ENCODE data around the gene MAGT1.

MAGT1 gene

DNA sequence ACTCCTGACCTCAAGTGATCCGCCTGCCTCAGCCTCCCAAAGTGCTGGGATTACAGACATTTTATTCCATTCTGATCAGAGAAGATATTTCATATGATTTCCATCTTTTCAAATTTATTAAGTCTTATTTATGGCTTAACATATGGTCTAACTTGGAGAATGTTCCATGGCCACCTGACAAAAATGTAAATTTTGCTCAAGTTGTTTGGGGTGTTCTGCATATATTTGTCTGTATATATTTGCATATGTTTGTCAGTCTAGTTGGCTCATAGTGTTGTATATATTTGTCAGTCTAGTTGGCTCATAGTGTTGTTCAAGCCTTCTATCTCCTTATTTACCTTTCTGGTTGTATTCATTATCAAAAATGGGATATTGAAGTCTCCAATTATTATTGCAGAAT lies 93.0 kb downstream of the MAGT1 start:
- H3K27ac ChIP-seq (replicated peaks), result no peak overlapping the region
- no peak for DNase-seq (ENCODE audit: low read depth in 1 of 2, low spot score in 1 of 2)
- no peaks in the 10 kb centered on the region for H3K27me3 ChIP-seq (ENCODE audit: insufficient read depth, poor library complexity, severe bottlenecking)
- H3K4me3 ChIP-seq (replicated peaks; ENCODE audit: insufficient read depth, low read length), result no peak overlapping the region
- TF ChIP-seq SPI1 (IDR thresholded peaks at IDR 0.05; ENCODE audit: borderline replicate concordance, low read depth) (no peak), GABPA (IDR thresholded peaks at IDR 0.05; ENCODE audit: low read depth) (no peak), CTCF (IDR thresholded peaks at IDR 0.05; ENCODE audit: insufficient read depth, low read length) (no peak), POLR2AphosphoS5 (IDR thresholded peaks at IDR 0.05; ENCODE audit: low read depth) (no peak)
- TF ChIP-seq, protein P1, sequence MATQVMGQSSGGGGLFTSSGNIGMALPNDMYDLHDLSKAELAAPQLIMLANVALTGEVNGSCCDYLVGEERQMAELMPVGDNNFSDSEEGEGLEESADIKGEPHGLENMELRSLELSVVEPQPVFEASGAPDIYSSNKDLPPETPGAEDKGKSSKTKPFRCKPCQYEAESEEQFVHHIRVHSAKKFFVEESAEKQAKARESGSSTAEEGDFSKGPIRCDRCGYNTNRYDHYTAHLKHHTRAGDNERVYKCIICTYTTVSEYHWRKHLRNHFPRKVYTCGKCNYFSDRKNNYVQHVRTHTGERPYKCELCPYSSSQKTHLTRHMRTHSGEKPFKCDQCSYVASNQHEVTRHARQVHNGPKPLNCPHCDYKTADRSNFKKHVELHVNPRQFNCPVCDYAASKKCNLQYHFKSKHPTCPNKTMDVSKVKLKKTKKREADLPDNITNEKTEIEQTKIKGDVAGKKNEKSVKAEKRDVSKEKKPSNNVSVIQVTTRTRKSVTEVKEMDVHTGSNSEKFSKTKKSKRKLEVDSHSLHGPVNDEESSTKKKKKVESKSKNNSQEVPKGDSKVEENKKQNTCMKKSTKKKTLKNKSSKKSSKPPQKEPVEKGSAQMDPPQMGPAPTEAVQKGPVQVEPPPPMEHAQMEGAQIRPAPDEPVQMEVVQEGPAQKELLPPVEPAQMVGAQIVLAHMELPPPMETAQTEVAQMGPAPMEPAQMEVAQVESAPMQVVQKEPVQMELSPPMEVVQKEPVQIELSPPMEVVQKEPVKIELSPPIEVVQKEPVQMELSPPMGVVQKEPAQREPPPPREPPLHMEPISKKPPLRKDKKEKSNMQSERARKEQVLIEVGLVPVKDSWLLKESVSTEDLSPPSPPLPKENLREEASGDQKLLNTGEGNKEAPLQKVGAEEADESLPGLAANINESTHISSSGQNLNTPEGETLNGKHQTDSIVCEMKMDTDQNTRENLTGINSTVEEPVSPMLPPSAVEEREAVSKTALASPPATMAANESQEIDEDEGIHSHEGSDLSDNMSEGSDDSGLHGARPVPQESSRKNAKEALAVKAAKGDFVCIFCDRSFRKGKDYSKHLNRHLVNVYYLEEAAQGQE (IDR thresholded peaks at IDR 0.05; ENCODE audit: insufficient replicate concordance, low read depth), result no peak

GRCh38 chrX:77795124-77795523 lies 100.1 kb downstream of the MAGT1 start:
- Histone ChIP-seq H3K27ac (replicated peaks) (no peak overlapping the region), H3K4me3 (replicated peaks; ENCODE audit: insufficient read depth, low read length) (no peak overlapping the region), H3K27me3 (ENCODE audit: insufficient read depth, poor library complexity, severe bottlenecking) (no peaks in the 10 kb centered on the region)
- TF ChIP-seq, protein P1 (IDR thresholded peaks at IDR 0.05; ENCODE audit: insufficient replicate concordance, low read depth), result no peak
- TF ChIP-seq SPI1 (IDR thresholded peaks at IDR 0.05; ENCODE audit: borderline replicate concordance, low read depth) (no peak), GABPA (IDR thresholded peaks at IDR 0.05; ENCODE audit: low read depth) (no peak), CTCF (IDR thresholded peaks at IDR 0.05; ENCODE audit: insufficient read depth, low read length) (no peak), POLR2AphosphoS5 (IDR thresholded peaks at IDR 0.05; ENCODE audit: low read depth) (no peak)
- DNase-seq (ENCODE audit: low read depth in 1 of 2, low spot score in 1 of 2), result no peak

DNA sequence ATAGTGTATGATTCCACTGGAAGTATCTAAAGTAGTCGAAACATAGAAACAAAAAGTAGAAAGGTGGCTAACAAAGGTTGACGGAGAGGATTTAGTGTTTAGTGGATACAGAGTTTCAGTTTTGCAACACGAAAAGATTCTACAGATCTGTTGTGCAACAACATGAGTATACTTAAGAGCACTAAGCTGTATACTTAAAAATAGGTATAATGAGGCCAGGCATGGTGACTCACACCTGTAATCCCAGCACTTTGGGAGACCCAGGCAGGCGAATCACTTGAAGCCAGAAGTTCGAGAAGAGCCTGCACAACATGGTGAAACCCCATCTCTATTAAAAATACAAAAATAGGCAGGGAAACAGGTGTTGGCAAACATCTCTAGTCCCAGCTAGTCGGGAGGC lies 101.3 kb downstream of the MAGT1 start:
- TF ChIP-seq, protein P1 (IDR thresholded peaks at IDR 0.05; ENCODE audit: insufficient replicate concordance, low read depth), result no peak
- TF ChIP-seq GABPA (IDR thresholded peaks at IDR 0.05; ENCODE audit: low read depth), result no peak
- TF ChIP-seq CTCF (IDR thresholded peaks at IDR 0.05; ENCODE audit: insufficient read depth, low read length), result no peak
- TF ChIP-seq SPI1 (IDR thresholded peaks at IDR 0.05; ENCODE audit: borderline replicate concordance, low read depth), result no peak
- no peak for TF ChIP-seq POLR2AphosphoS5 (IDR thresholded peaks at IDR 0.05; ENCODE audit: low read depth)
- H3K27me3 ChIP-seq (ENCODE audit: insufficient read depth, poor library complexity, severe bottlenecking), result no peaks in the 10 kb centered on the region
- no peak for DNase-seq (ENCODE audit: low read depth in 1 of 2, low spot score in 1 of 2)
- no peak overlapping the region for H3K27ac ChIP-seq (replicated peaks)
- no peak overlapping the region for H3K4me3 ChIP-seq (replicated peaks; ENCODE audit: insufficient read depth, low read length)

Measured in HL-60 (cell line).